ENCODE data around the gene ZNF784.

The ZNF784 gene

DNA sequence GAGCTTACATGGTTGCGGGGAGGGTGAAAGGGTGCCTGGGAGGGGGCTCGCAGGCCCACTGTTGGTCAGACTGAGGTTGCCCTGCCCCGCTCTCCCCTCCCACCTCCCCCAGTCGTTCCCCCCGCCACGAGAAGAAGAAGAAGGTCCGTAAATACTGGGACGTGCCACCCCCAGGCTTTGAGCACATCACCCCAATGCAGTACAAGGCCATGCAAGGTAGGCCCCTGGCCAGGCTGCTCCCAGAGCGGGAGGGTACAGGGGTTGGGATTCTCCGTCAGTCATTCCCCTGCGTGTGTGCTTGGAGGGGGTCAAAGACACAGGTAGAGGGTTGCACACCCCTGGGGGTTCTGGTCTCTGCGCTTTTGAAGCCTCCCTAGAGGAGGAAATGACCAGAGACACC is 36.0 kb upstream of the ZNF784 start:
- no peak overlapping the region for H3K27ac ChIP-seq
- in situ Hi-C loops (cut with HindIII; ENCODE audit: low pct_ligation_motif_present, low sequenced_read_pairs): no loop called here
- DNase-seq: no peak
- H3K4me3 ChIP-seq (ENCODE audit: low read depth, low read length): no peak overlapping the region
- TF ChIP-seq CTCF (IDR thresholded peaks at IDR 0.05; ENCODE audit: low read depth, low read length, missing control alignments): no peak
- H3K27me3 ChIP-seq (replicated peaks): no peaks in the 10 kb centered on the region
- H3K36me3 ChIP-seq (replicated peaks): peaks cover 53% of the 10 kb centered on the region

DNA sequence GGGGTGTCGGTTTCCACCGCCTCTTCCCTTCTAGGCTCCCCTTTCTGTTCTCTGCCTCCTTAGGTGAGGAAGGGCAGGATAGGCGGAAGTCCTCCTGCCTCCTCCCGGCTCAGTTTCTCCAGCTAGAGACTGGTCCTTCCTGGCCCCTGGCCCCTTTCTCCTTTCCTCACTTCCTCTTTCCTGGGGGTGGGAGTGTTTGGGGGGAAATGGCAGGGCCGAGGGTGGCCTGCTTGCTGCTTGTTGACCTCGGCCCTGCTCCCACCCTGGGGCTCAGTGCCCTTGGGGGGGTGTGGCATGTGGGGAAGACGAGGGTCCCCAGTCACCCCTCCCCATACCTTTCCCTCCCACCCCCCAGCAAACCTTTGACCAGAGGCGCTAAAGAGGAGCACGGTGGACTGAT is 35.5 kb upstream of the ZNF784 start:
- no peak for DNase-seq
- H3K27me3 ChIP-seq (replicated peaks): no peaks in the 10 kb centered on the region
- no peak overlapping the region for H3K4me3 ChIP-seq (ENCODE audit: low read depth, low read length)
- TF ChIP-seq CTCF (IDR thresholded peaks at IDR 0.05; ENCODE audit: low read depth, low read length, missing control alignments): no peak
- in situ Hi-C loops (cut with HindIII; ENCODE audit: low pct_ligation_motif_present, low sequenced_read_pairs): no loop called here
- peaks cover 51% of the 10 kb centered on the region for H3K36me3 ChIP-seq (replicated peaks)
- no peak overlapping the region for H3K27ac ChIP-seq

DNA sequence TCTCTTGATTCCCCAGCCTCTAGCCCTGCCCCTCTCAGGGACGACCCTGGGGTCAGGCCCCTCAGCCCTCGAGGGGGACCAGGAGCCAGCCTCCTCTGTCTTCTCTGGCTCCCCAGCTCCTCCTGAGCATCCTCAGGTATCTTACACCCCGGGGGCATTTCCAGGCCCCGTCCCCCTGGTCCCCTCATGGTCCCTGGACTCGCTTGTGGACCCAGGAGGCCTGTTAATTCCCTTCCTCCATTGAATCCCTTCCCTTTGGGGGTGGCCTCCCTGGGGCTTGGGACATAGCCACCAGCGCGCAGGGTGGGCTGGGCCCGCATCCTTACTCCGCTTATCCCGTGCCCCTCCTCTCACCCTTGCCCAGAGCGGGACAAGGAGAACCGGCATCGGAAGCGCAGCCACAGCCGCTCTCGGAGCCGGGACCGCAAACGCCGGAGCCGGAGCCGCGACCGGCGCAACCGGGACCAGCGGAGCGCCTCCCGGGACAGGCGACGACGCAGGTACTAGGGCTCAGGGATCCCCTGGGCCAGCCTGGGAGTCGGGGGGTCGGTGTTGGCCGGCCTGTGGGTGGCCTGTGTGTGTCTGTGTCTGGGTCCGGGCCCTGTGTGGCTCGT is 34.6 kb upstream of the ZNF784 start:
- no peak overlapping the region for H3K4me3 ChIP-seq (ENCODE audit: low read depth, low read length)
- peaks cover 42% of the 10 kb centered on the region for H3K36me3 ChIP-seq (replicated peaks)
- no peak overlapping the region for H3K27ac ChIP-seq
- no peaks in the 10 kb centered on the region for H3K27me3 ChIP-seq (replicated peaks)
- no peak for TF ChIP-seq CTCF (IDR thresholded peaks at IDR 0.05; ENCODE audit: low read depth, low read length, missing control alignments)
- DNase-seq: no peak
- in situ Hi-C loops (cut with HindIII; ENCODE audit: low pct_ligation_motif_present, low sequenced_read_pairs): no loop called here

- peak overlapping the region; percentile 90 for H3K4me3 ChIP-seq (ENCODE audit: low read depth, low read length)
- in situ Hi-C loops (cut with HindIII; ENCODE audit: low pct_ligation_motif_present, low sequenced_read_pairs): no loop called here
- TF ChIP-seq CTCF (IDR thresholded peaks at IDR 0.05; ENCODE audit: low read depth, low read length, missing control alignments): no peak
- no peak overlapping the region for H3K27ac ChIP-seq
- peaks cover 26% of the 10 kb centered on the region for H3K36me3 ChIP-seq (replicated peaks)
- no peaks in the 10 kb centered on the region for H3K27me3 ChIP-seq (replicated peaks)
- DNase-seq: no peak
Measured at GRCh38 chr19:55656988-55657747, 32.8 kb upstream of the ZNF784 start.

DNA sequence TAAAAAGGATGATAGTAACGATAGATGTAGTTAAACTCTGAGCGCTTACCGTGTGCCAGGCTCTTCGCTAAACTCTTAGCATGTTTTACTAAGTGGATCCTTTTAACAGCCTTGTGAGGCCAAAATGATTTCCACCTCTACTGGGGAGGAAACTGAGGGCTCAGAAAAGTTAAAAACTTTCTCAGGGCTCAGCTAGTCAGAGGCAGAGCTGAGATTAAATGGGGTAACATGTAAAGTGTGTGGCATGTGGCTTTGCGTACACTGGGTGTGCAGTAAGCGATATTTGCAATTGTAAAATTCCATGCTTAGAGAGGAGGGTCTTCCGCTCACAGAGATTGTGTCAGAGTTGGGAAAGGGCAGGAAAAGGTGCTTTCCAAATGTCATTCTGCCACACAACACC is 32.2 kb upstream of the ZNF784 start:
- peak overlapping the region; percentile 90 for H3K4me3 ChIP-seq (ENCODE audit: low read depth, low read length)
- no peak overlapping the region for H3K27ac ChIP-seq
- no peaks in the 10 kb centered on the region for H3K27me3 ChIP-seq (replicated peaks)
- in situ Hi-C loops (cut with HindIII; ENCODE audit: low pct_ligation_motif_present, low sequenced_read_pairs): no loop called here
- TF ChIP-seq CTCF (IDR thresholded peaks at IDR 0.05; ENCODE audit: low read depth, low read length, missing control alignments): no peak
- peaks cover 20% of the 10 kb centered on the region for H3K36me3 ChIP-seq (replicated peaks)
- DNase-seq: no peak

Measured in brain microvascular endothelial cell (primary cell).